Stimulated activated CD8-positive, alpha-beta memory T cell treated with anti-CD3 and anti-CD28 coated beads, Interleukin-4, amount 100 ng/mL, for 1 hour (primary cell): ENCODE data around the gene C1QTNF9.
"Not testable (repeated sequence)": the region's sequence is repeated elsewhere in the genome, so short reads cannot be mapped to it uniquely, and the experiment has no call there.

ENCODE experiments used
- DNase-seq, 2 donors: peaks; one replicate each; pipeline ENCODE4 v3.0.0-alpha.2; 2020; ENCODE audit warnings: low read depth in 2 of 2, low spot score in 1 of 2

Gene C1QTNF9

GRCh38 chr13:24319641-24320040 is 10.3 kb downstream of the C1QTNF9 start:
- DNase-seq = not testable (repeated sequence)

- not testable (repeated sequence) for DNase-seq
Measured at GRCh38 chr13:24321416-24321815, 12.0 kb downstream of the C1QTNF9 start.

GRCh38 chr13:24322470-24322869 is 13.1 kb downstream of the C1QTNF9 start:
- not testable (repeated sequence) for DNase-seq

- no peak for DNase-seq
Measured at GRCh38 chr13:24323036-24323738, 13.8 kb downstream of the C1QTNF9 start.

- DNase-seq = no peak
Measured at GRCh38 chr13:24323739-24324075, 14.3 kb downstream of the C1QTNF9 start.

GRCh38 chr13:24327598-24327997 is 18.2 kb downstream of the C1QTNF9 start:
- DNase-seq = not testable (repeated sequence)

- no peak for DNase-seq
Measured at GRCh38 chr13:24328145-24328544, 18.8 kb downstream of the C1QTNF9 start.

- no peak for DNase-seq
Measured at GRCh38 chr13:24338721-24339120, 29.3 kb downstream of the C1QTNF9 start.

GRCh38 chr13:24339937-24340607 is 30.7 kb downstream of the C1QTNF9 start:
- DNase-seq = no peak

GRCh38 chr13:24340608-24340955 is 31.2 kb downstream of the C1QTNF9 start:
- no peak for DNase-seq

- DNase-seq = no peak
Measured at GRCh38 chr13:24341439-24341838, 32.1 kb downstream of the C1QTNF9 start.

- DNase-seq = no peak
Measured at GRCh38 chr13:24348385-24348784, 39.0 kb downstream of the C1QTNF9 start.

- DNase-seq = no peak
Measured at GRCh38 chr13:24348797-24349515, 39.6 kb downstream of the C1QTNF9 start.

- not testable (repeated sequence) for DNase-seq
Measured at GRCh38 chr13:24349778-24350664, 40.6 kb downstream of the C1QTNF9 start.

- no peak for DNase-seq
Measured at GRCh38 chr13:24351423-24351822, 42.0 kb downstream of the C1QTNF9 start.

GRCh38 chr13:24353736-24354135 is 44.4 kb downstream of the C1QTNF9 start:
- no peak for DNase-seq

- no peak for DNase-seq
Measured at GRCh38 chr13:24355103-24355502, 45.7 kb downstream of the C1QTNF9 start.

GRCh38 chr13:24356270-24356669 is 46.9 kb downstream of the C1QTNF9 start:
- DNase-seq = no peak

- DNase-seq = no peak
Measured at GRCh38 chr13:24356837-24357236, 47.5 kb downstream of the C1QTNF9 start.

GRCh38 chr13:24357756-24358155 is 48.4 kb downstream of the C1QTNF9 start:
- no peak for DNase-seq

GRCh38 chr13:24358836-24359235 is 49.5 kb downstream of the C1QTNF9 start:
- DNase-seq = not testable (repeated sequence)
